ENCODE measurements around the gene ELL2.

ELL2 gene

GRCh38 chr5:95973793-95974325, 12.2 kb upstream of the ELL2 start:
- H3K4me3 ChIP-seq = no peak overlapping the region
- no peak overlapping the region for H3K9ac ChIP-seq (ENCODE audit: insufficient read length)
- TF ChIP-seq POLR2AphosphoS5 (IDR thresholded peaks at IDR 0.05; ENCODE audit: borderline replicate concordance, low read depth, low read length) = no peak
- TF ChIP-seq EZH2 (IDR thresholded peaks at IDR 0.05) = no peak
- TF ChIP-seq FOXP2 (optimal IDR thresholded peaks at IDR 0.05; ENCODE audit: control extremely low read depth, extremely low read length, insufficient read depth) = no peak
- DNase-seq (ENCODE audit: low read depth, low spot score) = no peak
- no peaks in the 10 kb centered on the region for H3K36me3 ChIP-seq (ENCODE audit: insufficient read depth, low read length)
- no peak overlapping the region for H3K27ac ChIP-seq
- no peaks in the 10 kb centered on the region for H3K9me3 ChIP-seq (ENCODE audit: low read depth, low read length)

GRCh38 chr5:95972196-95972595, 10.5 kb upstream of the ELL2 start:
- Histone ChIP-seq H3K36me3 (ENCODE audit: insufficient read depth, low read length) (no peaks in the 10 kb centered on the region), H3K9me3 (ENCODE audit: low read depth, low read length) (no peaks in the 10 kb centered on the region), H3K4me3 (no peak overlapping the region), H3K27ac (no peak overlapping the region), H3K9ac (ENCODE audit: insufficient read length) (no peak overlapping the region)
- DNase-seq (ENCODE audit: low read depth, low spot score) = no peak
- TF ChIP-seq FOXP2 (optimal IDR thresholded peaks at IDR 0.05; ENCODE audit: control extremely low read depth, extremely low read length, insufficient read depth) (no peak), POLR2AphosphoS5 (IDR thresholded peaks at IDR 0.05; ENCODE audit: borderline replicate concordance, low read depth, low read length) (no peak), EZH2 (IDR thresholded peaks at IDR 0.05) (no peak)

GRCh38 chr5:95970359-95970704, 8.7 kb upstream of the ELL2 start:
- no peak for TF ChIP-seq EZH2 (IDR thresholded peaks at IDR 0.05)
- no peak for TF ChIP-seq POLR2AphosphoS5 (IDR thresholded peaks at IDR 0.05; ENCODE audit: borderline replicate concordance, low read depth, low read length)
- no peak for TF ChIP-seq FOXP2 (optimal IDR thresholded peaks at IDR 0.05; ENCODE audit: control extremely low read depth, extremely low read length, insufficient read depth)
- Histone ChIP-seq H3K36me3 (ENCODE audit: insufficient read depth, low read length) (no peaks in the 10 kb centered on the region), H3K9me3 (ENCODE audit: low read depth, low read length) (no peaks in the 10 kb centered on the region), H3K9ac (ENCODE audit: insufficient read length) (no peak overlapping the region), H3K27ac (no peak overlapping the region), H3K4me3 (no peak overlapping the region)
- DNase-seq (ENCODE audit: low read depth, low spot score) = no peak

- H3K4me3 ChIP-seq = no peak overlapping the region
- H3K36me3 ChIP-seq (ENCODE audit: insufficient read depth, low read length) = no peaks in the 10 kb centered on the region
- no peaks in the 10 kb centered on the region for H3K9me3 ChIP-seq (ENCODE audit: low read depth, low read length)
- DNase-seq (ENCODE audit: low read depth, low spot score) = no peak
- no peak for TF ChIP-seq EZH2 (IDR thresholded peaks at IDR 0.05)
- TF ChIP-seq POLR2AphosphoS5 (IDR thresholded peaks at IDR 0.05; ENCODE audit: borderline replicate concordance, low read depth, low read length) = no peak
- TF ChIP-seq FOXP2 (optimal IDR thresholded peaks at IDR 0.05; ENCODE audit: control extremely low read depth, extremely low read length, insufficient read depth) = no peak
- H3K9ac ChIP-seq (ENCODE audit: insufficient read length) = no peak overlapping the region
- no peak overlapping the region for H3K27ac ChIP-seq
Measured at GRCh38 chr5:95969651-95970358, 8.2 kb upstream of the ELL2 start.

GRCh38 chr5:95969055-95969454, 7.4 kb upstream of the ELL2 start:
- Histone ChIP-seq H3K9ac (ENCODE audit: insufficient read length) (no peak overlapping the region), H3K9me3 (ENCODE audit: low read depth, low read length) (no peaks in the 10 kb centered on the region), H3K27ac (no peak overlapping the region), H3K36me3 (ENCODE audit: insufficient read depth, low read length) (no peaks in the 10 kb centered on the region), H3K4me3 (no peak overlapping the region)
- no peak for TF ChIP-seq EZH2 (IDR thresholded peaks at IDR 0.05)
- TF ChIP-seq FOXP2 (optimal IDR thresholded peaks at IDR 0.05; ENCODE audit: control extremely low read depth, extremely low read length, insufficient read depth) = no peak
- no peak for TF ChIP-seq POLR2AphosphoS5 (IDR thresholded peaks at IDR 0.05; ENCODE audit: borderline replicate concordance, low read depth, low read length)
- DNase-seq (ENCODE audit: low read depth, low spot score) = no peak

- Histone ChIP-seq H3K9ac (ENCODE audit: insufficient read length) (no peak overlapping the region), H3K36me3 (ENCODE audit: insufficient read depth, low read length) (no peaks in the 10 kb centered on the region), H3K27ac (no peak overlapping the region), H3K9me3 (ENCODE audit: low read depth, low read length) (no peaks in the 10 kb centered on the region), H3K4me3 (no peak overlapping the region)
- DNase-seq (ENCODE audit: low read depth, low spot score) = no peak
- TF ChIP-seq EZH2 (IDR thresholded peaks at IDR 0.05) = no peak
- TF ChIP-seq FOXP2 (optimal IDR thresholded peaks at IDR 0.05; ENCODE audit: control extremely low read depth, extremely low read length, insufficient read depth) = no peak
- no peak for TF ChIP-seq POLR2AphosphoS5 (IDR thresholded peaks at IDR 0.05; ENCODE audit: borderline replicate concordance, low read depth, low read length)
Measured at GRCh38 chr5:95967236-95967635, 5.6 kb upstream of the ELL2 start.

GRCh38 chr5:95966005-95966404, 4.4 kb upstream of the ELL2 start:
- H3K36me3 ChIP-seq (ENCODE audit: insufficient read depth, low read length) = no peaks in the 10 kb centered on the region
- no peak for DNase-seq (ENCODE audit: low read depth, low spot score)
- H3K27ac ChIP-seq = no peak overlapping the region
- TF ChIP-seq FOXP2 (optimal IDR thresholded peaks at IDR 0.05; ENCODE audit: control extremely low read depth, extremely low read length, insufficient read depth) (no peak), POLR2AphosphoS5 (IDR thresholded peaks at IDR 0.05; ENCODE audit: borderline replicate concordance, low read depth, low read length) (no peak), EZH2 (IDR thresholded peaks at IDR 0.05) (no peak)
- no peak overlapping the region for H3K4me3 ChIP-seq
- H3K9ac ChIP-seq (ENCODE audit: insufficient read length) = no peak overlapping the region
- no peaks in the 10 kb centered on the region for H3K9me3 ChIP-seq (ENCODE audit: low read depth, low read length)

- Histone ChIP-seq H3K9ac (ENCODE audit: insufficient read length) (no peak overlapping the region), H3K4me3 (no peak overlapping the region)
Measured at GRCh38 chr5:95963650-95964410, 2.2 kb upstream of the ELL2 start.

More at GRCh38 chr5:95963650-95964410, 2.2 kb upstream of the ELL2 start:
- no peaks in the 10 kb centered on the region for H3K9me3 ChIP-seq (ENCODE audit: low read depth, low read length)
- no peak overlapping the region for H3K27ac ChIP-seq
- DNase-seq (ENCODE audit: low read depth, low spot score) = no peak
- H3K36me3 ChIP-seq (ENCODE audit: insufficient read depth, low read length) = no peaks in the 10 kb centered on the region
- TF ChIP-seq POLR2AphosphoS5 (IDR thresholded peaks at IDR 0.05; ENCODE audit: borderline replicate concordance, low read depth, low read length) (no peak), EZH2 (IDR thresholded peaks at IDR 0.05) (no peak), FOXP2 (optimal IDR thresholded peaks at IDR 0.05; ENCODE audit: control extremely low read depth, extremely low read length, insufficient read depth) (no peak)
